IPS-11a (cell line): ENCODE results near the gene GBGT1.

Experiments used
- H3K4me3 ChIP-seq: one replicate; pipeline ENCODE4 v1.5.1; 2013; ENCODE audit warnings: low read depth, low read length, control low read depth

GBGT1 gene

GRCh38 chr9:133117271-133118178 lies 46.2 kb downstream of the GBGT1 start:
- no peak overlapping the region for H3K4me3 ChIP-seq

DNA sequence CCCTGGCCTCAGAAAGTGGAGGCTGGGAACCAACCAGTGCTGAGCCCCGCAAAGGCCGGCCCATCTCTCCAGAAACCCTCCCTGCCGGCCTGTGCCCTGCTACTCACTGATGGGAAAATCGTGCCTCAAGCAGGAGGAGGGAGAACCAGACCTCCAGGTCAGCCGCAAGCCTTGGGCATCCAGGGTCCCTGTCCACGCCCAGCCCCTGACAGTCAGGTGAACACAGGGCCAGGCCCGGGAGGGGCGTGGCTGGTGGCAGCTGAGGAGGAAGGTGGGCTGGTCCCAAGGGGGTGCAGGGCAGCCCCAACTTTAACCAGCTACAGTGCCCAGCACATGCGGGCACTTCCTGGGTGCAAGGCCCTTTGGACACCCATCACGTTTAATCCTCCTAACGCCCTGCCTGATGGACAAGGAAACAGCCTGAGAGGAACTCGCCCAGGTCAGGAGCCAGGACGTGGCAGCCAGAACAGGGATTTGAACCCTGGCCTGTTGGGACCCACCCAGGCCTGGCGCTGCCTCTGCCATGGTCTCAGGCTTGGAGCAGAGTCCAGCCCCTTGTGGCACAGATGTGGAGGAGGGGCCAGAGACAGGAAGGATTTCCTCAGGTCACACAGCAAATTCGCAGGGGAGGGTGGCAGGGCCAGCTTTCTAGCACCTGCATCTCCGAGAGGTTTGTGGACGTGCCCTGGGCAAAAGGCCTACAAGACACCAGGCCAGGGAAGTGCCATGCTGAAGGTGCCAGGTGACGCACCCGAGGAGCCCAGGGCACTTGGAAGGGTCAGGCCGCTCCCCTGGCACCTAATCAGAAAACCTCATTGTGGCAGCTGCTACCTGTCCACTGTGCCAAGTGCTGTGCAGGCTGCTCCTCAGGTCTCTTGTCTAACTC lies 47.1 kb downstream of the GBGT1 start:
- H3K4me3 ChIP-seq, result no peak overlapping the region

- no peak overlapping the region for H3K4me3 ChIP-seq
Observed at GRCh38 chr9:133115604-133116345, 47.9 kb downstream of the GBGT1 start.

DNA sequence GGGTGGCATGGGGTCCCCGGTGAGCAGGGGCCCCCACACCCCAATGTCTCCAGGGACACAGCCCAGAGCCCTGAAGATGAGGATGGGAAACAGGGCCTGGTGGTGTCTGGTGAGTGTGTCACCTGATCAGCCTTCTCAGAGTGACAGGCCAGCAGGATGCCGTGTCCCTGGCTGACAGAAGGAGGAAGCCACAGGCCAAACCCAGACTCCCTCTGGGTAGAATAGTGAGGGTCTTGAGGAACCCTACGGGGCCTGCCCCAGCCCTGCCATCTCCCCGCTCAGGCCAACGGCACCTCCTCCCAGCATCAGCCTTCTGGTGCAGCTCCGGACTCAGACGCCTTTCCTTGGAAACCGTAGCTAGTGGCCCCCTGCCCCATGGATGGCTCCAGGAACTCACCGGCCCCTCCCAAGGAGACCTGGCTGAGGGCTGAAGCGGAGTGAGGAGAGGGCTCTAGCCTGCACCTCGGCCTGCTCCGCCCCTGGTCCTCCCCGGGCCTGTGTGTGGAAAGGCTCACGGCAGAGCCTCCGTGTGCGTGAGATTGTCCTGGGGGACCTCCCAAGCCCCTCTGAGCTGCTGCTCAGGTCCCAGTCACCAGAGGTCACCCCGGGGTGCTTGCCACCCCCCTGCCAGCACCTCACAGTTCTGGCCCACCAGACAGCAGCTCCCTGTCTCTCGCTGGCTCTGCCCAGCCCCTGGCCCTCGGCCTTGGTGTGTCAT lies 48.7 kb downstream of the GBGT1 start:
- H3K4me3 ChIP-seq, result no peak overlapping the region

DNA sequence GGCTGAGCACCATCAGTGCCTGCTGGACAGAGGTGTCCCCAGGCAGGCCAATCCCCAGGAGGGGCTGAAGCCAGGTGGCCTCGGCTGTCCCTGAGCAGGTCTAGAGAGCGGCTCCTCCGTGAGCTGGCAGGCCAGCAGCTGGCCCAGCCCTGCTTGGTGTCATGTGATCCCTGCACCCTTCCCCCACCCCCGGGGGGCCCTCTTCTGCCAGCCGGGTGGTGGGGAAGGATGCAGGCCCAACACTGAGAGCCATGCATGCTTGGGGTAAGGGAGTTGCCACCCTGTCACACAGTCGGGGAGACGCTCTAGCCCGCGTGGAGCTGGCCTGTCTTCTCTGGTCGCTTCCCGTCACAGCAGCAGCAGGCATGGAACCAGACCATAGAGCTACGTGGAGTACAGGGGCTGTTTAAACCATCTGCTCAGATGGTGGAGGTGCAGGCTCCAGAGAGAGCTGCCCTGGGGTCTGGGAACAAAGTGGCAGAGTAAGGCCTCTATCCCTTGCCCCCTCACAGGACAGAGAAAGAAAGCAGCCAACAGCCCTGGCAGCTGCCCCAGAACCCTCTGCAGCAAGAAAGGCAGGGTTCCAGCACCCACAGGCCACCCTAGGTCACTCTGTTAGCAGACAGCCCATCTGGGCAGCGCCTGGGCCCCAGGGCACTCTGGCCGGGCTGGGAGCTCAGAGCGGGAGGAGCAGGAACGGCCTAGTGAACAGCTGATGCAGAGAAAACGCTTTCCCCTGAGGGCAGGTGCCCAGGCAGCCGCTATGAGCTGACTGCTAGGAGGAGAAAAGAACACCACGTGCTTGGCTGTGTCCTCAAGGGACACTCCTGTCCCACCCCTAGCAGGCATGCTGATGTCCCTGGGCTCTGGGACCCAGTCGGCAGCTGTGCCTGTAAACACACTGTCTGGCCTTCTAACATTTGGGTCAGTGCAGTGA lies 49.5 kb downstream of the GBGT1 start:
- H3K4me3 ChIP-seq, result no peak overlapping the region

- no peak overlapping the region for H3K4me3 ChIP-seq
Observed at GRCh38 chr9:133113163-133113948, 50.4 kb downstream of the GBGT1 start.

- no peak overlapping the region for H3K4me3 ChIP-seq
Observed at GRCh38 chr9:133112663-133113026, 51.1 kb downstream of the GBGT1 start.

DNA sequence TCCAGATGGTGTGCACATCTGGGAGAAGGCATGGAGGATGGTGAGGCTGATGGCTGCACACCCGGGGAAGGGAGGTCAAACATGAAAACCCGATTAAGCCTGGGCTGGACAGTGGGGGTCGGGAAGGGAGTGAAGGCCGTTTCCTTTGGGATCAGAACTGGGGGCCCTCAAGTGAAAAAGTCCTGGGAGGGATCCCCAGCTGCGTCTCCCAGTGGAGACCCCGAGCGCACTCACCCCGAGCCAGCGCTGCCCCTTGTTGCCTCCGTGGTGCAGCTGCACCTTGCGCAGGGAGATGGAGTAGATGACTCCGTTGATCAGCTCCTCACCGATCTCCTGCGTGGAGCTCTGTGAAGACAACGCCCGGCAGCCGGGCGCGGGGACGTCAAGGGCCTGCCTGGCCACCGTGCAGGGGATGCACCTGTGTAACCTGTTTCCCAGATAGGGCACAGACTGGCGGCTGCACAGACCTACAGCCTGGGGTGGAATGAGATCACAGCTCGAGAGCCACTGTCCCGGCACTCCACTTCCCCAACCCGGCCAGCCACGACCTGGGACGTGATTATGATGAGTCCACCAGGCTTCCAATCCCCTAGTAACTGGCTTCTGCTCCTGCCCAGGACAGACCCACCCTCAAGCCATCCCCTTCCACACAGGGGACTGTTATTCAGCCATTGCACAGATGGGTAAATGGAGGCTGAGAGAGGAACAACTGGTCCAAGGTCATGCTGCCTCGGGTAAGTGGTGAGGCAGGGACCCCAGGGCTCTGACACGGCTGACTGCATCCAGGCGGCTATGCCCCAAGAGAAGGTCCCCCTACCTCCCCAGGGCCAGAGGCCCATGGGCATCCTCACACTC lies 51.7 kb downstream of the GBGT1 start:
- H3K4me3 ChIP-seq, result no peak overlapping the region

- H3K4me3 ChIP-seq, result no peak overlapping the region
Observed at GRCh38 chr9:133109931-133110650, 53.6 kb downstream of the GBGT1 start.

- H3K4me3 ChIP-seq, result no peak overlapping the region
Observed at GRCh38 chr9:133108794-133109641, 54.7 kb downstream of the GBGT1 start.

DNA sequence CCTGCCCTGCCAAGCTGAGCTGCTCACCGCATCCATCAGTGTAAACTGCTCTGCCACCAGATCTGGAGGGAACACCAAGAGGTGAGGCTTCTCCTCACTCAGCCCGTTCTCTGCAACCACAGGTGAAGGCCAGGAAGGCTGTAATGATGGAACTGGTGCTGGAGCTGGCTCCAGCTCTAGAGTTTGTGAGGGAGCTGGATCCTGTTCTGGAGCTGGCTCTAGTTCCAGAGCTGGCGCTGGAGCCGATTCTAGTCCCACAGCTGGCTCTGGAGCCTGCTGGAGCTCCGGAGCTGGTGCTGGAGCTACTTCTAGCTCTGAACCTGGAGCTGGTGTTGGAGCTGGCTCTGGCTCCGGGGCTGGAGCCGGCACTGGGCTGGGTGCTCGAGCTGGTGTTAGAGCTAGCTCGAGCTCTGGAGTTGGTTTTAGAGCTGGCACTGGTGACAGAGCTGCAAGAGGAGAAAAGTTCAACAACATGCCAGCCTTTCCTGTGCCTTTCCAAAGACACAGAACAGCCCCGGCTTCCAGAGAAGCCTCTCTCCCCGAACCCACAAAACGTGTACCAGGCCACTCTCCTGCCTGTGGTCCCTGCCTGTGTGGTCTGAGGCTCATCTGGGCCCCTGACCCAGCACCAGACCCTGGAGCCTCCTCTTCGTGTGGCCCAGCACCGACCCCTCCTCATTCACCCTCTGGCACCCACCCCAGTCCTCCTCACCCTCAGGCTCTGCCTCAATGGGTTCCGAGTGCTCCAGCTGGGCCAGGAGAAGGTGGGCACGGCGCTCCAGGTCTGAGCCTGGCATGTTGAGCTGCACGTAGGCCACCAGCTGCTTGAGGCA lies 55.5 kb downstream of the GBGT1 start:
- H3K4me3 ChIP-seq, result no peak overlapping the region

- no peak overlapping the region for H3K4me3 ChIP-seq
Observed at GRCh38 chr9:133107245-133107722, 56.4 kb downstream of the GBGT1 start.

- H3K4me3 ChIP-seq, result no peak overlapping the region
Observed at GRCh38 chr9:133106511-133107244, 57.0 kb downstream of the GBGT1 start.

GRCh38 chr9:133105461-133105770 lies 58.3 kb downstream of the GBGT1 start:
- no peak overlapping the region for H3K4me3 ChIP-seq
